H1 (cell line): ENCODE measurements around the gene SUSD1. TPM values are rescaled to one million over a fixed set of nuclear protein-coding genes. Genes with fewer than 3 reads are reported as not detected.

Experiments
- ASH2L ChIP-seq: fragments of 200-600, 300-600 bp; sonication (generic); IDR thresholded peaks from one replicate; pipeline ENCODE4 v1.7.1; 2017; ENCODE audit warnings: low read length
- BRCA1 ChIP-seq: IDR thresholded peaks from 2 replicates; pipeline ENCODE4 v1.6.1; 2012; ENCODE audit warnings: low read depth, low read length, improper control_type of control experiment
- EZH2 ChIP-seq: fragments of 200-600 bp; sonication (generic); IDR thresholded peaks from 2 replicates; pipeline ENCODE4 v1.7.1; 2012; ENCODE audit warnings: low read depth, mild to moderate bottlenecking, moderate library complexity, low read length, inconsistent platforms; ENCODE audit not compliant: severe bottlenecking
- KDM1A ChIP-seq: fragments of 200-600, 300-600 bp; sonication (generic); IDR thresholded peaks from 2 replicates; pipeline ENCODE4 v1.7.1; 2016; ENCODE audit warnings: mild to moderate bottlenecking, low read length, borderline replicate concordance
- PHF8 ChIP-seq: fragments of 200-600 bp; sonication (generic); conservative IDR thresholded peaks from 2 replicates; pipeline ENCODE4 v1.7.1; 2012; ENCODE audit warnings: low read depth, mild to moderate bottlenecking, inconsistent platforms, low read length, moderate library complexity
- POU5F1 ChIP-seq: IDR thresholded peaks from 2 replicates; pipeline ENCODE4 v1.6.1; 2011; ENCODE audit warnings: low read depth, mild to moderate bottlenecking, low read length, moderate library complexity
- SP1 ChIP-seq: IDR thresholded peaks from 2 replicates; pipeline ENCODE4 v1.6.1; 2011; ENCODE audit warnings: low read depth, low read length
- TEAD4 ChIP-seq: IDR thresholded peaks from 2 replicates; pipeline ENCODE4 v1.6.1; 2012; ENCODE audit warnings: low read depth, low read length, inconsistent platforms, mixed read lengths
- ZNF274 ChIP-seq: IDR thresholded peaks from 2 replicates; pipeline ENCODE4 v1.7.0; 2012; ENCODE audit warnings: low read length, borderline replicate concordance; ENCODE audit errors: extremely low read depth
- polyA plus RNA-seq, 7 experiments: library from polyadenylated mRNA; depleted of rRNA in 3 of 7; stranded (reverse) in 5 of 7; unstranded in 2 of 7; fragments of >200 nt in 5 of 7; fragments of 200-250 nt in 2 of 7; gene quantifications; 1 replicate in 5 of 7; 2 replicates in 1 of 7; 4 replicates in 1 of 7; pipeline versions ENCODE4 v1.2.1 to v1.2.3, GENCODE V29; 2011 to 2013; ENCODE audit warnings: missing spikeins in 2 of 7, mixed read lengths in 2 of 7
- total RNA-seq: library from RNA; stranded (reverse); fragmentation: NEBNext Ultra II Directional; extraction: Animal tissue kit (Norgen Biotek cat#: 25700); gene quantifications from 2 replicates; pipeline ENCODE4 v1.2.1, GENCODE V29; 2021
- TF ChIP-seq, protein P1 (sequence below): fragments of 300-600 bp; sonication (generic); IDR thresholded peaks from 2 replicates; pipeline ENCODE4 v1.7.1; 2012; ENCODE audit warnings: low read length, moderate library complexity, mild to moderate bottlenecking, inconsistent platforms; ENCODE audit not compliant: insufficient replicate concordance

Gene SUSD1
- total and polyA plus RNA-seq, 2 of the 8 experiments (the other 6 are each of a cell fraction or from before 2014, with no cell fraction given), result 2.8 to 7.2 TPM

DNA sequence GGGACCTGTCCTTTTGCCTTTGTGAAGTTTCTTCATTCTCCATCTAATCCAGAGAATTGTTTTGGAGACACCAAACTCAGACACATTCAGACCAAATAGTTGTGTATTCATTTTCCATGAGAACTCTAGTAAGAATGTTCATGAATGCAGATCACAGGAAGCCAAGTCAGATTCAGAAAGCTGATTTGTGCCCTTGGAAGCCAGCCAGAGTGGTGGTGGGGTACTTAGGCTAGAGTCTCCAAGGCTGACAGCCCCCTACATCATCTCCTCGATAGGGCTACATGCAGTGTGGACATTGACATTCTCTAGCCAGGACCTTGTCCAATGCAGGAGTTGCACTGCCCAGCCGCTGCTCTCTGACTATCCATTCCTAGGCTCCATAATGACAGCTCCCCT is 140.9 kb downstream of the SUSD1 start (continued):
- TF ChIP-seq, protein P1, sequence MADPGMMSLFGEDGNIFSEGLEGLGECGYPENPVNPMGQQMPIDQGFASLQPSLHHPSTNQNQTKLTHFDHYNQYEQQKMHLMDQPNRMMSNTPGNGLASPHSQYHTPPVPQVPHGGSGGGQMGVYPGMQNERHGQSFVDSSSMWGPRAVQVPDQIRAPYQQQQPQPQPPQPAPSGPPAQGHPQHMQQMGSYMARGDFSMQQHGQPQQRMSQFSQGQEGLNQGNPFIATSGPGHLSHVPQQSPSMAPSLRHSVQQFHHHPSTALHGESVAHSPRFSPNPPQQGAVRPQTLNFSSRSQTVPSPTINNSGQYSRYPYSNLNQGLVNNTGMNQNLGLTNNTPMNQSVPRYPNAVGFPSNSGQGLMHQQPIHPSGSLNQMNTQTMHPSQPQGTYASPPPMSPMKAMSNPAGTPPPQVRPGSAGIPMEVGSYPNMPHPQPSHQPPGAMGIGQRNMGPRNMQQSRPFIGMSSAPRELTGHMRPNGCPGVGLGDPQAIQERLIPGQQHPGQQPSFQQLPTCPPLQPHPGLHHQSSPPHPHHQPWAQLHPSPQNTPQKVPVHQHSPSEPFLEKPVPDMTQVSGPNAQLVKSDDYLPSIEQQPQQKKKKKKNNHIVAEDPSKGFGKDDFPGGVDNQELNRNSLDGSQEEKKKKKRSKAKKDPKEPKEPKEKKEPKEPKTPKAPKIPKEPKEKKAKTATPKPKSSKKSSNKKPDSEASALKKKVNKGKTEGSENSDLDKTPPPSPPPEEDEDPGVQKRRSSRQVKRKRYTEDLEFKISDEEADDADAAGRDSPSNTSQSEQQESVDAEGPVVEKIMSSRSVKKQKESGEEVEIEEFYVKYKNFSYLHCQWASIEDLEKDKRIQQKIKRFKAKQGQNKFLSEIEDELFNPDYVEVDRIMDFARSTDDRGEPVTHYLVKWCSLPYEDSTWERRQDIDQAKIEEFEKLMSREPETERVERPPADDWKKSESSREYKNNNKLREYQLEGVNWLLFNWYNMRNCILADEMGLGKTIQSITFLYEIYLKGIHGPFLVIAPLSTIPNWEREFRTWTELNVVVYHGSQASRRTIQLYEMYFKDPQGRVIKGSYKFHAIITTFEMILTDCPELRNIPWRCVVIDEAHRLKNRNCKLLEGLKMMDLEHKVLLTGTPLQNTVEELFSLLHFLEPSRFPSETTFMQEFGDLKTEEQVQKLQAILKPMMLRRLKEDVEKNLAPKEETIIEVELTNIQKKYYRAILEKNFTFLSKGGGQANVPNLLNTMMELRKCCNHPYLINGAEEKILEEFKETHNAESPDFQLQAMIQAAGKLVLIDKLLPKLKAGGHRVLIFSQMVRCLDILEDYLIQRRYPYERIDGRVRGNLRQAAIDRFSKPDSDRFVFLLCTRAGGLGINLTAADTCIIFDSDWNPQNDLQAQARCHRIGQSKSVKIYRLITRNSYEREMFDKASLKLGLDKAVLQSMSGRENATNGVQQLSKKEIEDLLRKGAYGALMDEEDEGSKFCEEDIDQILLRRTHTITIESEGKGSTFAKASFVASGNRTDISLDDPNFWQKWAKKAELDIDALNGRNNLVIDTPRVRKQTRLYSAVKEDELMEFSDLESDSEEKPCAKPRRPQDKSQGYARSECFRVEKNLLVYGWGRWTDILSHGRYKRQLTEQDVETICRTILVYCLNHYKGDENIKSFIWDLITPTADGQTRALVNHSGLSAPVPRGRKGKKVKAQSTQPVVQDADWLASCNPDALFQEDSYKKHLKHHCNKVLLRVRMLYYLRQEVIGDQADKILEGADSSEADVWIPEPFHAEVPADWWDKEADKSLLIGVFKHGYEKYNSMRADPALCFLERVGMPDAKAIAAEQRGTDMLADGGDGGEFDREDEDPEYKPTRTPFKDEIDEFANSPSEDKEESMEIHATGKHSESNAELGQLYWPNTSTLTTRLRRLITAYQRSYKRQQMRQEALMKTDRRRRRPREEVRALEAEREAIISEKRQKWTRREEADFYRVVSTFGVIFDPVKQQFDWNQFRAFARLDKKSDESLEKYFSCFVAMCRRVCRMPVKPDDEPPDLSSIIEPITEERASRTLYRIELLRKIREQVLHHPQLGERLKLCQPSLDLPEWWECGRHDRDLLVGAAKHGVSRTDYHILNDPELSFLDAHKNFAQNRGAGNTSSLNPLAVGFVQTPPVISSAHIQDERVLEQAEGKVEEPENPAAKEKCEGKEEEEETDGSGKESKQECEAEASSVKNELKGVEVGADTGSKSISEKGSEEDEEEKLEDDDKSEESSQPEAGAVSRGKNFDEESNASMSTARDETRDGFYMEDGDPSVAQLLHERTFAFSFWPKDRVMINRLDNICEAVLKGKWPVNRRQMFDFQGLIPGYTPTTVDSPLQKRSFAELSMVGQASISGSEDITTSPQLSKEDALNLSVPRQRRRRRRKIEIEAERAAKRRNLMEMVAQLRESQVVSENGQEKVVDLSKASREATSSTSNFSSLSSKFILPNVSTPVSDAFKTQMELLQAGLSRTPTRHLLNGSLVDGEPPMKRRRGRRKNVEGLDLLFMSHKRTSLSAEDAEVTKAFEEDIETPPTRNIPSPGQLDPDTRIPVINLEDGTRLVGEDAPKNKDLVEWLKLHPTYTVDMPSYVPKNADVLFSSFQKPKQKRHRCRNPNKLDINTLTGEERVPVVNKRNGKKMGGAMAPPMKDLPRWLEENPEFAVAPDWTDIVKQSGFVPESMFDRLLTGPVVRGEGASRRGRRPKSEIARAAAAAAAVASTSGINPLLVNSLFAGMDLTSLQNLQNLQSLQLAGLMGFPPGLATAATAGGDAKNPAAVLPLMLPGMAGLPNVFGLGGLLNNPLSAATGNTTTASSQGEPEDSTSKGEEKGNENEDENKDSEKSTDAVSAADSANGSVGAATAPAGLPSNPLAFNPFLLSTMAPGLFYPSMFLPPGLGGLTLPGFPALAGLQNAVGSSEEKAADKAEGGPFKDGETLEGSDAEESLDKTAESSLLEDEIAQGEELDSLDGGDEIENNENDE, result no peak
- TF ChIP-seq BRCA1 (no peak), SP1 (no peak), ASH2L (no peak), POU5F1 (no peak), TEAD4 (no peak), EZH2 (no peak), KDM1A (no peak), PHF8 (no peak), ZNF274 (no peak)
